Smooth muscle cell (in vitro differentiated cells): Measurements from ENCODE around the gene TRMO. TPM values are rescaled to one million over a fixed set of nuclear protein-coding genes. Genes with fewer than 3 reads are reported as not detected.

ENCODE experiments used
- DNase-seq: peaks from one replicate; lab custom pipeline; 2025; ENCODE audit not compliant: unreplicated experiment; lab: John Stamatoyannopoulos, UW
- H2AFZ ChIP-seq: fragments of 200-600 bp; sonication (generic); 2 replicates; pipeline ENCODE4 v1.6.0; 2016; ENCODE audit warnings: antibody characterized with exemption, low read depth, mild to moderate bottlenecking
- H3F3A ChIP-seq: fragments of 200-600 bp; sonication (generic); 2 replicates; pipeline ENCODE4 v1.6.0; 2017; ENCODE audit warnings: antibody characterized with exemption, low read depth
- H3K27ac ChIP-seq: fragments of 200-600 bp; sonication (generic); 2 replicates; pipeline ENCODE4 v1.5.1; 2016; ENCODE audit warnings: low read depth, mild to moderate bottlenecking
- H3K27me3 ChIP-seq: fragments of 200-600 bp; sonication (generic); 2 replicates; pipeline ENCODE4 v1.6.1; 2016; ENCODE audit warnings: low read depth, mild to moderate bottlenecking
- H3K36me3 ChIP-seq: fragments of 200-600 bp; sonication (generic); 2 replicates; pipeline ENCODE4 v1.5.1; 2016; ENCODE audit warnings: low read depth
- H3K4me1 ChIP-seq: fragments of 200-600 bp; sonication (generic); 2 replicates; pipeline ENCODE4 v1.5.1; 2016; ENCODE audit warnings: low read depth
- H3K4me2 ChIP-seq: fragments of 200-600 bp; sonication (generic); 2 replicates; pipeline ENCODE4 v1.6.0; 2016; ENCODE audit warnings: mild to moderate bottlenecking
- H3K4me3 ChIP-seq: fragments of 200-600 bp; sonication (generic); 2 replicates; pipeline ENCODE4 v1.5.1; 2016; ENCODE audit warnings: mild to moderate bottlenecking
- H3K79me2 ChIP-seq: fragments of 200-600 bp; sonication (generic); 2 replicates; pipeline ENCODE4 v1.6.0; 2016; ENCODE audit warnings: low read depth, mild to moderate bottlenecking
- H3K9ac ChIP-seq: fragments of 200-600 bp; sonication (generic); 2 replicates; pipeline ENCODE4 v1.6.0; 2016; ENCODE audit warnings: low read depth
- H3K9me3 ChIP-seq: fragments of 200-600 bp; sonication (generic); replicated peaks from 2 replicates; pipeline ENCODE4 v1.5.1; 2016; ENCODE audit warnings: low read depth
- H4K20me1 ChIP-seq: fragments of 200-600 bp; sonication (generic); 2 replicates; pipeline ENCODE4 v1.6.0; 2016; ENCODE audit warnings: low read depth
- CTCF ChIP-seq: fragments of 200-600 bp; sonication (generic); IDR thresholded peaks from 2 replicates; pipeline ENCODE4 v1.5.1; 2017; ENCODE audit warnings: borderline replicate concordance, mild to moderate bottlenecking, antibody characterized with exemption; ENCODE audit not compliant: insufficient read depth, poor library complexity, severe bottlenecking
- WGBS: methylation state at CpG from one replicate; pipeline ENCODE4 v1.1.7; 2016; ENCODE audit warnings: low lambda C conversion rate; 5-methylcytosine and 5-hydroxymethylcytosine counted together
- polyA plus RNA-seq: library from polyadenylated mRNA; unstranded; fragments of >200 nt; fragmentation: Nextera tagmentation; extraction: Ambion mirVana; gene quantifications from 2 replicates; pipeline ENCODE4 v1.2.1, GENCODE V29; 2016
- small RNA-seq: library from RNA; depleted of rRNA; stranded (forward); fragments of <200 nt; gene quantifications from one replicate; pipeline ENCODE3, GENCODE V24; 2014
- total RNA-seq: library from RNA; depleted of rRNA; stranded (reverse); fragments of >200 nt; gene quantifications from 2 replicates; pipeline ENCODE4 v1.2.3, GENCODE V29; 2014

The TRMO gene
- total and polyA plus RNA-seq, 2 experiments from 2014 or later, result 5.8 to 8.1 TPM

GRCh38 chr9:97854696-97855485, 67.4 kb downstream of the TRMO start:
- no peak for DNase-seq
- H4K20me1 ChIP-seq, result no peaks in the 10 kb centered on the region
- no peak overlapping the region for H3K4me3 ChIP-seq
- no peak overlapping the region for H3K9ac ChIP-seq
- H3K36me3 ChIP-seq, result no peaks in the 10 kb centered on the region
- no peaks in the 10 kb centered on the region for H3K79me2 ChIP-seq
- no peaks in the 10 kb centered on the region for H3K9me3 ChIP-seq
- H3K27me3 ChIP-seq, result peaks cover 100% of the 10 kb centered on the region
- H3K4me1 ChIP-seq, result peaks cover 12% of the 10 kb centered on the region
- no peak overlapping the region for H3K4me2 ChIP-seq
- H2AFZ ChIP-seq, result no peak overlapping the region
- no peak overlapping the region for H3K27ac ChIP-seq
- TF ChIP-seq CTCF, result no peak
- H3F3A ChIP-seq, result no peaks in the 10 kb centered on the region
- 12% methylated on average over 71 of the region's 71 CpGs for WGBS

Small RNAs within 50 kb of the gene (small RNA-seq; reads per million reads assigned to genes)
- gene RF00019, result not detected

Other genes starting within 250 kb of the TRMO start
- gene XPA, start 225.2 kb downstream of the TRMO start, total RNA-seq, result 6.5 and 7.5 TPM in 2 replicates
- gene XPA, start 225.2 kb downstream of the TRMO start, polyA plus RNA-seq, result 9.7 and 14.0 TPM in 2 replicates
- gene FOXE1, start 69.3 kb downstream of the TRMO start, total RNA-seq, result not detected in 2 replicates
- gene FOXE1, start 69.3 kb downstream of the TRMO start, polyA plus RNA-seq, result not detected in 2 replicates
- not detected in 2 replicates for gene HEMGN, start 15.7 kb upstream of the TRMO start, total RNA-seq
- gene HEMGN, start 15.7 kb upstream of the TRMO start, polyA plus RNA-seq, result not detected in 2 replicates
- 11.9 and 21.3 TPM in 2 replicates for gene ANP32B, start 60.8 kb upstream of the TRMO start, total RNA-seq
- gene ANP32B, start 60.8 kb upstream of the TRMO start, polyA plus RNA-seq, result 52.4 and 69.8 TPM in 2 replicates
- gene NANS, start 134.2 kb upstream of the TRMO start, total RNA-seq, result 59.4 and 73.6 TPM in 2 replicates
- gene NANS, start 134.2 kb upstream of the TRMO start, polyA plus RNA-seq, result 106 and 117 TPM in 2 replicates
- gene TRIM14, start 196.7 kb upstream of the TRMO start, total RNA-seq, result 0.40 and 1.2 TPM in 2 replicates
- gene TRIM14, start 196.7 kb upstream of the TRMO start, polyA plus RNA-seq, result 2.5 and 3.0 TPM in 2 replicates